HG03571 (cell line): Measurements from ENCODE around the gene GDPD5.

ENCODE experiments used
- ATAC-seq: cut with Tn5 transposase; IDR thresholded peaks from one replicate; pipeline ENCODE4 v1.9.1; 2021; ENCODE audit not compliant: unreplicated experiment

Gene GDPD5

GRCh38 chr11:75536786-75537641, 11.3 kb upstream of the GDPD5 start:
- peak; percentile 79 for ATAC-seq

- ATAC-seq = no peak
Measured at GRCh38 chr11:75535071-75535470, 9.3 kb upstream of the GDPD5 start.

DNA sequence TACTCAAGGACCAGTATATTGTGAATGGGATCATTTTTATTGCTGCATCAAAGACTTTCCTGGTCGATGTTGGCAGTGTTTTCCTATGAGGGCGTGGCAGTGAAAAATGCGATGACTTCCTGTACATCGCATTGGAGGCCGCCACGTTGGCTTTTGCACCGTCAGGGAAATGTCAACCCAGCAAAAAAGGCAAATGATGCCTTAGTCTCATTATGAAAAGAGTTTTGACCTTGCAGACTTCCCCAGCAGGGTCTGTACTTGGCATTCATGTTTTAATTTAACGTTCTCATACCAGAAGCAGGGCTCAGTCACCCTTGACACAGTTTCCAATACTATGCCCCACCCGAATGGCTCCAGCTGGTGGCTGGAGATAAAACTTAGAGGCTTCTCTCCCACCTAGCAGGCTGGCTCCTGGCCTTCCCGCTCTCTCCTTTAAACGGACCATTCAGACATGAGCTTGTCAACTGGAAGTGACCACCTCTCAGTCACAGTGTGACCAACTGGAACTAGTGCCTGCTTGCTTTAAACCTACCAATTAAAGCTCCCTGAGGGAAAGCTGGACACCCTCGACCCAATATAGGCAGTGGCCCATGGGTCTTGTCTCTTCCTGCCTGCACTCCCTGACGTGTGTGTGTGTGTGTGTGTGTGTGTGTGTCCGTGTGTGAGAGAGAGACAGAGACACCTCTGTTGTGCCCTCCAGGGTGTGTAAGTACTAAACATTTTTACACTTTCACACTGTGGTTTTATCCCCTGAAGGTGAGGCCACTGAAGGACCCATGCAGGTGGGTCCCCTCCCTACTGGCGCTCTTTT, 8.7 kb upstream of the GDPD5 start:
- no peak for ATAC-seq

- no peak for ATAC-seq
Measured at GRCh38 chr11:75533896-75534258, 8.1 kb upstream of the GDPD5 start.

GRCh38 chr11:75532200-75533048, 6.7 kb upstream of the GDPD5 start:
- no peak for ATAC-seq

- ATAC-seq = no peak
Measured at GRCh38 chr11:75531325-75531724, 5.6 kb upstream of the GDPD5 start.

DNA sequence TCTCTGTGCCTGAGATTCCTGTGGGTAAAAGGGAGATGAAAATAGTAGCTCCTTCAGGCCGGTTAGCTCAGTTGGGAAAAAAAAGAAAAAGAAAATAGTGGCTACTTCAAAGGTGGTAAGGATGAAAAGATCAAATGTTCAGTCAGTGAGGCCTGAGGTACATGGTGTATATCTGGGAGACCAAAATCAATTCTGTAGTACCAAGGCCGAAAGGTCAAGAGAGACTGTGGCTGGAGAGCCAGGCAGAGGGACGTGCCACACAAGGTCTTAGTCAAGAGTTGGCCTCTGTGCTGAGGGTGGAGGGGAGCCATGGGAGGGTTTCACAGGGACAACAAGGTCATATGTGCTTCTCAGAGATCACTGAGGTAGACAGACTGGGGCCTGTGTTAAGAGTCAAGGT, 4.8 kb upstream of the GDPD5 start:
- ATAC-seq = no peak

DNA sequence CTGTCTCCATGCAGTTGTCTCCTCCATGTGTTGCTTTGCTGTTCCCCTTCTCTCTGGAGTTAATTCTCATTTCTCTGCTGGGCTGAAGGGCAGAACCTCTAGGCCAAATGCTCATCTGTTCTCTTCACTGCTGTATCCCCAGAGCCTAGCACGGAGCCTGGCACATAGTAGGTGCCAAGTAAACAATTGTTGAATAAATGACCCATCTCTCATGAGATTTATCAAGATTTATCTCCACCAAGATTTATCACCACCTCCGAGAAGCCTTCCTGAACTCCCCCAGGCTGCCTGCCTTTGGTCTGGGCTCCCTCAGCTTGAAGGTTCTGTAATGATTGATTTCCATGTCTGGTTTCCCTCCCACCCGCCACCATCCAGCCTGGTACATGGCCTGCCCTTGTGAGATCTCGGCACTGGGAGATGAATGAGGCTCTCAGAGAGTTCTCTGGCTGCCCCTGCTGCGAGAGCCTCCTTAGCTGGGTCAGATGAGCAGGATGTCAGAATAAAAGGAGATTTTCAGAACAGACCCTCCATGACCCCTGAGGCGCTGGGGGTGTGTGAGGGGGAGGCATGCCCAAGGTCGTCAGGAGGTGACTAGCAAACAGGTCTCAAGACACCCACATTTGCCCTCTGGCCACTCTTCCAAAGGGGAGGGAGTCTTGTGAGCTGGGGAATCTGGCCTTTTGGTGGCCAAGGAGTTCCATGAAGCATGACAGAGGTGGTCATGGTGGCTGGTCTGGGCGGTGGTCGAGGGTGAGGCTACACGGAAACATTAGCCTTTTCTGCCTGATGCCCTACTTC, 2.4 kb upstream of the GDPD5 start:
- ATAC-seq = no peak

DNA sequence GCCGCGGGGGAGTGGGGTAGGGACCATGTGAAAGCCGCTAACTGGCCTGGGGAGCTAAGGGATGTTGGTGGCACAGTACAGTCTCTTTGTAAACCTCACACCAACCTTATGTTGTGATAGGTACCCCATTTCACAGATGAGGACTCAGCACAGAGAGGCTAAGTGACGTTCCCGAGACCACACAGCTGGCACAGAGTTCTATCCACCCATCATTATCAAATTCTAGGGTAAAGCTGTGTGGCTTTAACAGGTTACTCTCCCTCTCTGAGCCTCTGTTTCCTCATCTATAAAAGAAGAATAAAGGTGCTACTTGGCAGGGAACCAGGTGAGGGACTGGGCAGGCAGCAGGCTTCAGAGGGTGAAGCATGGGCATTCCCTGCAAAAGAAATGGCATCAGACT, 1.4 kb upstream of the GDPD5 start:
- no peak for ATAC-seq

- ATAC-seq = no peak
Measured at GRCh38 chr11:75526192-75526541, 426 bp upstream of the GDPD5 start.

DNA sequence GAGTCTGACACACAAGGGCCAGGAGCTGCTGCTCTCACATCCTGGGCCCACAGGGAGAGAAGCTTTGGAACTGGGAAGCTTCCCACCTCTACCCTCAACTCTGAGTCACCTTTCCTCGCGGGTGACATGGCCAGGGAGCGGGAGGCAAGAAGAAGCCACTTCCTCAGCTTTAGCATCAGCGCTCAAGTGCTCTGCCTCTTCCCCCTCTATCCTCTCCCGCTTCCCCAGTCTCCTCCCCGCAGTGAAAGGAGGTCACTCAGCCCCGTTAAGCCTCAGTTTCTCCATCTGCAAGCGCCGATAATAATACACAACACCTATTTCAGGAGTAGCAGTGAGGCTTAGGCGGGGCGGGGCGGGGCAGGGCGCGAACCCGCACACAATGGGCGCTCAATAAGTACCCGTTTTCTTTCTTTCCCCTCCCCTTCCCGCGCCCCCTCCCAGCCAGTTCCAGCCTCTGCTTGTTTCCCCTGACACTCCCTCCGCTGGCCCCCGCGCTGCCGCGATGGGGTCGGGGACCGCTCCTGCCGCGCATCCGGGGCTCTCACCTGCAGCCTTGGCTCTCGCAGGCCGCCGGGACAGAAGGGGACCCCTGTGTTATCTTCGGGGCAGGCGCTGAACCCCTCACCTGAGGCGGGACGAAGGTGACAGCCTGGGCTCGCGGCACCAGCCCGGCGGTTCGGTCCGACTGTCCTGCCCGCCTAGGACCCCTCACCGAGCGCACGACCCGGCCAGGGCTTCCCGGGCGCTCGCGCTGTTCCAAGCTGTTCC, 892 bp downstream of the GDPD5 start:
- peak; percentile 12 for ATAC-seq

DNA sequence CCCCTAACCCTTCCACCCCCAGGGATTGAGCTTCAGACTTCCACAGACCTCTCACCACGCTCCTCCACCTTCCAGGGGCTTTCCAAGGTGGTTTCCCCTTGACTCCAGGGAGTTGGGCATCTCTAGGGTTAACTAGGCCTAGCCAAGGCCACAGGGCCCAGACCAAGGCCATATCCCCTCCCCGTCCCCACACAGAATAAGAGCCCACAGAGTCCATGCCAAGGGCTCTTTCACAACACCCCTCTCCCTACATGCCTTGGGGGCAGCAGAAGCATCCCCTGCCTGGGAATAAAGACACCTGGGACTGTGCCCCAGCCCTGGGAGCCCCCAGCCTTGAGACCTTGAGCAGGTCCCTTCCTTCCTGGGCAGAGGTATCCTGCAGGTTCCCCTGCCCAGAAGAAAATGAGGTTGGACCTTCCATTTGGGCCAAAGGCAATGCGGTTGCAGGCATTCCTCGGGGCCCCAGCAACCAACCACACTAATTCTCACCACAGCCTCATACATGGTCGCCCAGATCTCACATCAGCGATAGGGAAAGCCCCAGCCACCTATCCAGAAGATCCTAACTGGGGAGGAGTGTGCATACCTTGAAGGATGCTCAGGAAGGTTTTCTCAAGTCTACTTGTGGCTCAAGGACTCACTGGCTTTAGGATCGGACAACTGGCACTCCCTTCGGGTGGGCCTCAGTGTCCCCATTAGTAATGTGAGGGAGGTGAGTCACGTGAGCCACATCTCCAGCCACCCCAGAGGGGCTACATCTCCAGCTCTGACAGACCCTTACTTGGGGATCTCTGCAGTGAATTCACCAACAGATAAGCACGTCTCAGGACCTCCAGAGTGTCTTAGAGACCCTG, 1.7 kb downstream of the GDPD5 start:
- no peak for ATAC-seq

DNA sequence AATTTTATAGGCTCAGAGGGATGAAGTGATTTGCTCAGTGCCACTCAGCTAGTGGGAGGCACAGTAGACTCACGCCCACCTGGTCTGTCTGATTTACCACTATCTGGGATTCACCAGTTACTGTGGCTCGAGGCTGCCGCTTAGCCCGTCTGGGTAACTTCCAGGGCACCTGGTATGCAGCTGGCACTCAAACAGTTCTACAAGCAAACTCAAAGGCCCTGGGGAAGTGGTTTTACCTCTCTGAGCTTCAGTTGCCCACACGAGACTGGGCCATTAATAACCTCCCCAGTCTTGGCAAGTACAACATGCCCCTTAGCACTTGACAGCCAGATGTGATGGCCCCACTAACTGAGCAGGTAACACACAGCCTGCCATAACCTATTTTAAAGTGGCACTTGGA, 2.6 kb downstream of the GDPD5 start:
- ATAC-seq = no peak

GRCh38 chr11:75522286-75523044, 3.3 kb downstream of the GDPD5 start:
- ATAC-seq = no peak

- no peak for ATAC-seq
Measured at GRCh38 chr11:75520688-75521087, 5.1 kb downstream of the GDPD5 start.

GRCh38 chr11:75518771-75519653, 6.7 kb downstream of the GDPD5 start:
- no peak for ATAC-seq

- no peak for ATAC-seq
Measured at GRCh38 chr11:75518204-75518549, 7.6 kb downstream of the GDPD5 start.
